Activated naive CD4-positive, alpha-beta T cell treated with anti-CD3 and anti-CD28 coated beads for 36 hours (primary cell): ENCODE results near the gene COX20. TPM values are rescaled to one million over a fixed set of nuclear protein-coding genes. Genes with fewer than 3 reads are reported as not detected.
A peak's percentile ranks its signal among the peaks of the same experiment; 100 is the strongest.

Experiments used
- CTCF ChIA-PET: fragments of 350-600 bp; sonication (Branson Sonifier 250); formaldehyde crosslinking; loops from one replicate; lab custom pipeline; 2021; ENCODE audit warnings: antibody characterized with exemption; lab: Charles Lee
- DNase-seq: peaks from one replicate; pipeline ENCODE4 v3.0.0-alpha.2; 2020
- H3K27ac Mint-ChIP-seq: one replicate; pipeline ENCODE4 v1.8.0; 2021; ENCODE audit warnings: mild to moderate bottlenecking, mixed read lengths
- H3K27me3 Mint-ChIP-seq: one replicate; pipeline ENCODE4 v1.8.0; 2021; ENCODE audit warnings: low read depth, mixed read lengths
- H3K36me3 Mint-ChIP-seq: one replicate; pipeline ENCODE4 v1.8.0; 2021; ENCODE audit warnings: low read depth, mixed read lengths
- H3K4me1 Mint-ChIP-seq: one replicate; pipeline ENCODE4 v1.8.0; 2021; ENCODE audit warnings: low read depth, mixed read lengths
- H3K4me3 Mint-ChIP-seq: one replicate; pipeline ENCODE4 v1.8.0; 2021; ENCODE audit warnings: mild to moderate bottlenecking, moderate library complexity, mixed read lengths
- H3K9me3 Mint-ChIP-seq: one replicate; pipeline ENCODE4 v1.8.0; 2021; ENCODE audit warnings: mixed read lengths
- intact Hi-C: fragments of 100-400 bp; cut with micrococcal nuclease; formaldehyde crosslinking; loops from one replicate; pipeline ENCODE4 v1.15.1; 2023
- total RNA-seq, 2 experiments: library from RNA; stranded (reverse); gene quantifications; one replicate each; pipeline ENCODE4 v1.2.3, GENCODE V29; 2021

Gene COX20
- total RNA-seq, 2 experiments from 2014 or later: 21.4 to 24.2 TPM

- peaks cover 83% of the 10 kb centered on the region for H3K36me3 Mint-ChIP-seq
Observed at GRCh38 chr1:244857761-244858160, 22.3 kb downstream of the COX20 start.

GRCh38 chr1:244858357-244858756, 22.9 kb downstream of the COX20 start:
- CTCF ChIA-PET: interaction anchor here (1.7 to 3.7 kb wide), 3 partner anchors 11 to 184 kb away, joined by 4 to 15 read pairs (median 10); no protein-coding TSS in a partner anchor
- Mint-ChIP-seq H3K27me3 (no peaks in the 10 kb centered on the region), H3K36me3 (peaks cover 85% of the 10 kb centered on the region), H3K27ac (peak overlapping the region; percentile 76), H3K4me1 (peaks cover 71% of the 10 kb centered on the region), H3K9me3 (no peaks in the 10 kb centered on the region), H3K4me3 (peak overlapping the region; percentile 32)
- no peak for DNase-seq
- intact Hi-C loops: no loop called here

More at GRCh38 chr1:244857761-244858160, 22.3 kb downstream of the COX20 start:
- intact Hi-C loops: no loop called here
- no peaks in the 10 kb centered on the region for H3K9me3 Mint-ChIP-seq
- peak overlapping the region; percentile 76 for H3K27ac Mint-ChIP-seq
- no peak for DNase-seq
- H3K27me3 Mint-ChIP-seq: no peaks in the 10 kb centered on the region
- H3K4me1 Mint-ChIP-seq: peaks cover 71% of the 10 kb centered on the region
- CTCF ChIA-PET: interaction anchor here (1.7 to 3.7 kb wide), 2 partner anchors 11 to 20 kb away, joined by 4 to 15 read pairs; no protein-coding TSS in a partner anchor
- H3K4me3 Mint-ChIP-seq: peak overlapping the region; percentile 18

DNA sequence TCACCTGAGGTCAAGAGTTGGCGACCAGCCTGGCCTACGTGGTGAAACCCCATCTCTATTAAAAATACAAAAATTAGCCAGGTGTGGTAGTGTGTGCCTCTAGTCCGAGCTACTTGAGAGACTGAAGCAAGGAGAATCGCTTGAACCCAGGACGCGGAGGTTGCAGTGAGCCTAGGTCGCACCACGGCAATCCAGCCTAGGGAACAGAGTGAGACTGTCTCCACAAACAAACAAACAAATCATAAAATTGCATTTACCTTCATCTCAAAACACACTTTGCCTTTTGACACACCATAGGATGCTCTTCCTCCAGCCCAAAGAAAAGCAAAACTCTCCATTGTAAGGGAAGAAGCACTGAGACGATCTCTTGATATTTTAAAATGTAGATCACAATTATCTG, 24.6 kb downstream of the COX20 start:
- H3K27me3 Mint-ChIP-seq: no peaks in the 10 kb centered on the region
- peaks cover 78% of the 10 kb centered on the region for H3K36me3 Mint-ChIP-seq
- intact Hi-C loops: loop anchor here (10.0 kb wide), 1 partner anchor 1095 kb away; no protein-coding TSS in a partner anchor
- peak overlapping the region; percentile 96 for H3K27ac Mint-ChIP-seq
- peaks cover 58% of the 10 kb centered on the region for H3K4me1 Mint-ChIP-seq
- CTCF ChIA-PET: interaction anchor here (0.6 to 3.7 kb wide), 6 partner anchors 10 to 182 kb away, joined by 3 to 15 read pairs (median 6); no protein-coding TSS in a partner anchor
- no peaks in the 10 kb centered on the region for H3K9me3 Mint-ChIP-seq
- H3K4me3 Mint-ChIP-seq: peak overlapping the region; percentile 90
- no peak for DNase-seq

DNA sequence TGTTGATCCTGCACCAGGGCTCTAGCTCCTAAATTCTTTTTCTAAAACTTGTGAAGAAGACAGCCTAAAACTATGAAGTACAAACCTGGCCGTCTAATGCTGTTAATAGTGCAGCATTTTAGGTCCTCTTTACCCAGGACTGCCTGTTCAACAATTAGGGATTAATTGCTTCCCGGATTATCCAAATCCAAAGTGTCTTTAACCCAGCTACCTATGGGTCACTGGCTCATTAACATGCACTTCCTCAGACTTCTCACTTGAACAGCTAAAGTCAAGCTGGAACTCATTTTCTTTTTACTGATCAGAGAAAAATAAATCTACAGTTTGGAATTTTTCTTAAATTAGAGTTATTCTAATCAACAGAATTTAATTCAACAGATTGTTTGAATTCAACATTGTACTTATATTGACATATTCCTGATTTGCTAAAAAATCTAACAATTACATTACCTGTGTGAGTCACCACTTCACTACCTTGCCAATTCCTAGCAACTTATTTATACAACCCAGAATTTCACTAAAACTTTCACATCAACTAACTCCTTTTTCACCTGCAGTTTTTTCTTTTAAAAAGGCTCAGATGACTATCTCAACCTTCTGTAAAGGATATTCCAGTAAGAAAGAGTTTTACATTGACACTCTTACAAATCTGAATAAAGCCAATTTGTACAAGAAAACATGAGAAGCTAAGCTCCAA, 25.6 kb downstream of the COX20 start:
- Mint-ChIP-seq H3K4me3 (peak overlapping the region; percentile 90), H3K9me3 (no peaks in the 10 kb centered on the region), H3K27ac (peak overlapping the region; percentile 96), H3K27me3 (no peaks in the 10 kb centered on the region), H3K36me3 (peaks cover 68% of the 10 kb centered on the region), H3K4me1 (peaks cover 56% of the 10 kb centered on the region)
- CTCF ChIA-PET: interaction anchor here (0.7 to 2.6 kb wide), 6 partner anchors 8 to 265 kb away, joined by 3 to 10 read pairs (median 5); partner anchors contain the start of gene COX20
- DNase-seq: no peak
- intact Hi-C loops: loop anchor here (1.0 to 10.0 kb wide), 2 partner anchors 10 to 1094 kb away; no protein-coding TSS in a partner anchor

GRCh38 chr1:244861683-244862082, 26.2 kb downstream of the COX20 start:
- Mint-ChIP-seq H3K4me3 (peak overlapping the region; percentile 90), H3K9me3 (no peaks in the 10 kb centered on the region), H3K36me3 (peaks cover 61% of the 10 kb centered on the region), H3K4me1 (peaks cover 54% of the 10 kb centered on the region), H3K27me3 (no peaks in the 10 kb centered on the region), H3K27ac (peak overlapping the region; percentile 96)
- intact Hi-C loops: loop anchor here (1.0 to 10.0 kb wide), 3 partner anchors 10 to 1705 kb away; partner anchors contain the start of genes CNST and TFB2M
- CTCF ChIA-PET: interaction anchor here (0.7 to 2.6 kb wide), 5 partner anchors 9 to 265 kb away, joined by 3 to 10 read pairs (median 5); partner anchors contain the start of gene COX20
- no peak for DNase-seq

GRCh38 chr1:244862354-244862698, 26.9 kb downstream of the COX20 start:
- H3K9me3 Mint-ChIP-seq: no peaks in the 10 kb centered on the region
- CTCF ChIA-PET: interaction anchor here (1.0 to 2.6 kb wide), 3 partner anchors 10 to 28 kb away, joined by 3 to 10 read pairs (median 5); partner anchors contain the start of gene COX20
- peak overlapping the region; percentile 96 for H3K27ac Mint-ChIP-seq
- no peak for DNase-seq
- H3K4me3 Mint-ChIP-seq: peak overlapping the region; percentile 90
- peaks cover 49% of the 10 kb centered on the region for H3K4me1 Mint-ChIP-seq
- H3K36me3 Mint-ChIP-seq: peaks cover 55% of the 10 kb centered on the region
- no peaks in the 10 kb centered on the region for H3K27me3 Mint-ChIP-seq
- intact Hi-C loops: loop anchor here (2.0 to 10.0 kb wide), 2 partner anchors 1092 to 1704 kb away; partner anchors contain the start of genes CNST and TFB2M

DNA sequence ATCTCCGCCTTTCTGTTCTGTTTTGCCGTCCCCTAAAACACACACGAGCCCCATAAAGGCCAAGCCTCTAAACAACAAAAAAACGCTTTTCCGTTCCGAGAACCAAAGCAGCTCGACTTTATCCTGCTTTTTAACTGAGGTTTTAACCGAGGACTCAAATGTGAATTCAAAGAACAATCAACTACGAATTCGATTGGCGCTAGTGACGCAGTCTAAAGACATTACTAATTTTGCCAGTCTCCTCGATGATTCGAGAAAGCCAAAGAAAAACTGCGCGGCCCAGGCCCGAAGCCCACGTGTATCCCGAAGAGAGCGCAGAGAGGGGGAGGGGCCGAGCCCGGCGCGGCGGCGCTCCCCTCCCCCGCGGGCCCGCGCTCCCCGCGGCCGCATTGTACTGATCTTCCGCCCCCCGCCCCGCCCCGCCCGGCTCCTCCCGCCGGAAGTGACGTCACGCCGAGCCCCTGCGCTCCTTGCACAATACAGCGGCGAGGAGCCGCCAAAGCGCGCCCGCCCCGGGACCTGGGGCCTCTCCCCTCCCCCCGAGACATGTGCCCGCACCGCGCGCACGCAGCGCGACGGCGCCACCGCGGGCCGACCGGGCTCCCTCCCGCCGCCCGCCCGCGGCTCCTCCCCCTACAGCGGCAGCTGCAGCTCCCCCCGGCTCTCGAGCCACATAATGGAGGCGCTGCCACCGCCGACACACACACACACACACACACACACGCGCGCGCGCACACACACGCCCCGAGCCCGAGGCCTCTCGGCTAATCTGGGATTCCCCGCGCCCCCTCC, 27.4 kb downstream of the COX20 start:
- Mint-ChIP-seq H3K27me3 (no peaks in the 10 kb centered on the region), H3K4me1 (peaks cover 44% of the 10 kb centered on the region)
- intact Hi-C loops: loop anchor here (1.0 to 10.0 kb wide), 3 partner anchors 815 to 1704 kb away; partner anchors contain the start of genes CNST and TFB2M

DNA sequence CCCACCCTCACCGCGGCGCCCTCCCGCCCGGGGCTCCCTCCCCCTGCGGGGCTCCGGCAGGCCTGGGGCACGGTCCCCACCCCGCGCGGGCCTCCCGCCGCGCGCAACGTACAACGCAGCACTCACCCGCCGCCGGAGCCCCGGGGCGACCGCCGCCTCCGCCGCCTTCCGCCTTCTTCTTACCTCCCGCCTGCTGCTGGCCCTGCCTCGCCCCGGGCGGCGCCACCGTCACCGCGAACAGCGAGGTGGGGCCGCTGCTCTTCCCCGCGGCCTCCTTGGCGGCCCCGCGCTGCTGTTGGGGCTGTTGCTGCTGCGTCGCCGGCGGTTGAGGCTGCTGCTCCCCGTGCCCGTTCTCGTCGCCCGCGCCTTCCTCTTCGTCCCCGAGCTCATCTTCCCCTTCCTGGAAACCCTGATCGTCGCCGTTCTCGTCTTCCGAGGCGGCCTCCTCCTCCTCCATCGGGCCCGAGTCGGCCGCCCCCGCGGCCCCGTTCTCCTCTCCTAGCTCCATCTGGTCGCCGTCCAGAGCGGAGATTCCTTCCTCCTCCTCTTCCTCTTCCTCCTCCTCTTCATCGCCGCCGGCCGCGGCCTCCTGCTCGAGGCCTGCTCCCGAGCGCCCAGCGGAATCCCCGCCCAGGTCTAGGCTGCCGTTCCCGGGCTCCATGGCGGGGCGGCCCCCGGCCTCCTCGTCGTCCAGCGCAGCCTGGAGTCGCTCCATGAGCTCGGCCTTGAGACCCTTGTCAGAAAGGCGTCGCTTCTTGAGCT, 28.2 kb downstream of the COX20 start:
- Mint-ChIP-seq H3K27ac (peak overlapping the region; percentile 99), H3K27me3 (no peaks in the 10 kb centered on the region), H3K4me1 (peaks cover 36% of the 10 kb centered on the region), H3K36me3 (peaks cover 42% of the 10 kb centered on the region), H3K9me3 (no peaks in the 10 kb centered on the region), H3K4me3 (peak overlapping the region; percentile 90)
- CTCF ChIA-PET: interaction anchor here (0.6 to 4.3 kb wide), 8 partner anchors 9 to 188 kb away, joined by 3 to 14 read pairs (median 4); partner anchors contain the start of gene COX20
- intact Hi-C loops: loop anchor here (1.0 to 10.0 kb wide), 11 partner anchors 28 to 1703 kb away; partner anchors contain the start of genes CNST, COX20 and TFB2M
- DNase-seq: peak; percentile 47

More for the DNA sequence above, 27.4 kb downstream of the COX20 start:
- Mint-ChIP-seq H3K27ac (peak overlapping the region; percentile 96), H3K4me3 (peak overlapping the region; percentile 90), H3K36me3 (peaks cover 49% of the 10 kb centered on the region), H3K9me3 (no peaks in the 10 kb centered on the region)
- DNase-seq: peak; percentile 97
- CTCF ChIA-PET: interaction anchor here (1.0 to 4.3 kb wide), 5 partner anchors 10 to 189 kb away, joined by 3 to 14 read pairs (median 5); partner anchors contain the start of gene COX20

GRCh38 chr1:244864253-244865027, 29.0 kb downstream of the COX20 start, which contains the start of gene HNRNPU:
Gene HNRNPU (minus strand): TSS chr1:244864543. CDS start chr1:244864307, 236 bp downstream.
- intact Hi-C loops: loop anchor here (1.0 to 10.0 kb wide), 9 partner anchors 29 to 1090 kb away; partner anchors contain the start of gene COX20
- Mint-ChIP-seq H3K4me3 (peak within 1 kb of the TSS; percentile 90), H3K36me3 (peaks cover 37% of the 10 kb centered on the region), H3K4me1 (peaks cover 31% of the 10 kb centered on the region), H3K27ac (peak within 1 kb of the TSS; percentile 99), H3K27me3 (no peaks in the 10 kb centered on the region), H3K9me3 (no peaks in the 10 kb centered on the region)
- DNase-seq: peak; percentile 95
- CTCF ChIA-PET: interaction anchor here (0.7 to 4.3 kb wide), 8 partner anchors 9 to 187 kb away, joined by 3 to 14 read pairs (median 4); partner anchors contain the start of gene COX20

DNA sequence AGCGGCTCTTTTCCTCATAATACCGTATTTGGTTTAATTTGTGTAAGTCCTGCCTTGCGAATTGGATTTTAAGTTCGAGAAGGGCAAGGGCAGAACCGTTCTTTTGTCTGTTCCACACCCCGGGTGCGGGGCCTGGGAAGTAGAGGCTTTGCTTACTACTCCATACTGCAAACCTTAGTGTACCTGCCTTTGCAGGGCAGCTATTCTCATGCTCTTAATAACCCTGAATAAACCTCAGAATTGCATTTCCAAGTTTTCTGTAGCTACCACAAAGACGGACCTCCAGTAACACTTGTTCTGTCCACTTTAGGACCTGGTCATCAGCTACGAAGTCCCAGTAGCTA, 29.5 kb downstream of the COX20 start:
- intact Hi-C loops: loop anchor here (2.0 to 10.0 kb wide), 2 partner anchors 64 to 1090 kb away; no protein-coding TSS in a partner anchor
- H3K4me1 Mint-ChIP-seq: peaks cover 27% of the 10 kb centered on the region
- peak overlapping the region; percentile 99 for H3K27ac Mint-ChIP-seq
- no peaks in the 10 kb centered on the region for H3K27me3 Mint-ChIP-seq
- H3K36me3 Mint-ChIP-seq: peaks cover 33% of the 10 kb centered on the region
- peak; percentile 46 for DNase-seq
- H3K4me3 Mint-ChIP-seq: peak overlapping the region; percentile 90
- CTCF ChIA-PET: interaction anchor here (0.7 to 4.3 kb wide), 3 partner anchors 25 to 178 kb away, joined by 3 to 14 read pairs (median 6); no protein-coding TSS in a partner anchor
- H3K9me3 Mint-ChIP-seq: no peaks in the 10 kb centered on the region
